ENCODE measurements around the gene RAPGEFL1. TPM values are rescaled to one million over a fixed set of nuclear protein-coding genes. Genes with fewer than 3 reads are reported as not detected.
"Not testable (repeated sequence)": the region's sequence is repeated elsewhere in the genome, so short reads cannot be mapped to it uniquely, and the experiment has no call there.

The RAPGEFL1 gene
- total RNA-seq, 1 experiment from 2014 or later: 23.0 TPM

DNA sequence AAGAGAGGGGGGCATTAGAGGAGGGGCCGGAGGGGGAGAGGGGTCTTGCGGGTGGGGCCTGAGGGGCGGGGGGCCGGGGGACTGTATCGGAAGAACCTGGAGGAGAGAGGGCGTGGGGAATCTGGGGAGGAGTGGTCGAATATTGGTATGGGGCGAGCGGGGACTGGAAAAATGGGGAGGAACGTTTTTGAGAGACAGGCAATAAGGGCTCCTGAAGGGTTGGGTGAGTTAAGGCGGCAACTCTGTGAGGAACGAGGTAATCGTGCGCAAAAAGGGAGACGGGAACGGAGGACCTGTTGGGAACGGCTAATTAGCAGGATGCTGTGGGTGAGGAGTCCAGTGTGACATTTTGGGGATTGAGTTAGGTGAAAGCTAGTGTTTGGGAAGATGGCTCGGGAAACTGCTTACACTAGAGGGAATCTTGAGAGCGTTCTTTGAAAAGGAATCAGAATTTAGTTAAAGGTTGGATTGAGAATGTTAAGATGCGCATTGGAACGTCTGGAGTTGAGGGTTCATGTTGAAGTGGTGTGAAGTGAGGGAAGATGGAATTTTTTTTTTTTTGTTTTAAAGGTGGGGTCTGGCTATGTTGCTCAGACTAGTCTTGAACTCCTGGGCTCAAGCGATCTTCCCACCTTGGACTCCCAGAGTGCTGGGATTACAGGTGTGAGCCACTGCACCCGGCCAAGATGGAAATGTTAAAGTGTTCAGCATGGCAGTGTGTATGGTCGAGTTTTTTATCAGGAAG, 42.5 kb downstream of the RAPGEFL1 start:
- TF ChIP-seq ZNF138 (CRISPR knock-in tag; conservative IDR thresholded peaks at IDR 0.05) (no peak), CBFB (CRISPR knock-in tag; IDR thresholded peaks at IDR 0.05; ENCODE audit: low read depth) (0 out of 2 replicates have a peak, but pooled peaks have one; percentile 8)
- CTCF ChIA-PET: interaction anchor here (0.6 to 3.0 kb wide), 55 partner anchors 9 to 1471 kb away, joined by 3 to 44 read pairs (median 5); partner anchors contain the start of genes CDC6, CDK12, CSF3 and GJD3

DNA sequence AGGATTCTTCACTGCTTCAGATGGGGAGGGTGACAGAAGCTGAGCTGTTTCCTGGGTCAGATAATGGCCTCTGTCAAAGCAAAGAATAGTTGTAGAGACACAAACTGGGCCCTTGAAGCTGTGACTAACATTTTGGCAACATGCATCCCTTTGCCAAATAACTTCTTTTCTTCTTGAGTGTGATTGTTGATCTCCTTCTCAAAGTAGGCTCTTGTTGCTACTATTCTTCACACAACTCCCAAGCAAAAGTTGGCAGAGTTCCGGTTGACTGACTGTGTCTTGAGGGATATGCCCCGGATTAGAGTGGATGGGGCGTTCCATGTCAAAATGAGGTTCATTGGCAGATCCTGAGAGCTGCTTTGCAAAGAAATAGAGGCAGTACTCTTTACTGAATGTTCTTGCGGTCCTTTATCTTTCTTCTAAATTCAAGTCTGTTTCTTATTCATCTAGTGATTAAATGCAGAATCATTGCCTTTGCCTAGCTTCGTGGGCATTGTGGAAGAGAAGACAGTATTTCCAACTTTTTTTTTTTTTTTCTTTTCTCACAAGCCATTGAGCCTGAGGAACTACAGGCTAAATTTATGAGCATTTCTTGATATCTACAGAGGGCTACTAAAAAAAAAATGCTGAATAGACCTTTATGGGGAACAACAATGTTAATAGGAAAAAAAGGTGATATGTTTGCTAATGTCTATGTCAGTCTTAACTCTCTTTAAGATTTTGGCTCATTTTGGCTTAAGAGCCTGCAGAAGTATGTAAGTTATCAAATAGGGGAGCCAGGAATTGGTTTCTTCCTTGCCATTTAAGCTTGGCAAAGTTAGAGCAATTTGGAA, 47.7 kb downstream of the RAPGEFL1 start:
- ChIA-PET CTCF (interaction anchor here (0.7 to 0.8 kb wide), 4 partner anchors 23 to 1670 kb away, joined by 3 read pairs; no protein-coding TSS in a partner anchor), POLR2A (no interaction called here)
- no peak for TF ChIP-seq TP53 (CRISPR knock-in tag; IDR thresholded peaks at IDR 0.05)
- TF ChIP-seq, protein P1, sequence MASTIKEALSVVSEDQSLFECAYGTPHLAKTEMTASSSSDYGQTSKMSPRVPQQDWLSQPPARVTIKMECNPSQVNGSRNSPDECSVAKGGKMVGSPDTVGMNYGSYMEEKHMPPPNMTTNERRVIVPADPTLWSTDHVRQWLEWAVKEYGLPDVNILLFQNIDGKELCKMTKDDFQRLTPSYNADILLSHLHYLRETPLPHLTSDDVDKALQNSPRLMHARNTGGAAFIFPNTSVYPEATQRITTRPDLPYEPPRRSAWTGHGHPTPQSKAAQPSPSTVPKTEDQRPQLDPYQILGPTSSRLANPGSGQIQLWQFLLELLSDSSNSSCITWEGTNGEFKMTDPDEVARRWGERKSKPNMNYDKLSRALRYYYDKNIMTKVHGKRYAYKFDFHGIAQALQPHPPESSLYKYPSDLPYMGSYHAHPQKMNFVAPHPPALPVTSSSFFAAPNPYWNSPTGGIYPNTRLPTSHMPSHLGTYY (CRISPR knock-in tag; IDR thresholded peaks at IDR 0.05): no peak
- no peak for TF ChIP-seq TCF7 (CRISPR knock-in tag; IDR thresholded peaks at IDR 0.05; ENCODE audit: low read depth)
- TF ChIP-seq ZBTB21 (CRISPR knock-in tag; IDR thresholded peaks at IDR 0.05; ENCODE audit: borderline replicate concordance): no peak
- TF ChIP-seq, protein P2, sequence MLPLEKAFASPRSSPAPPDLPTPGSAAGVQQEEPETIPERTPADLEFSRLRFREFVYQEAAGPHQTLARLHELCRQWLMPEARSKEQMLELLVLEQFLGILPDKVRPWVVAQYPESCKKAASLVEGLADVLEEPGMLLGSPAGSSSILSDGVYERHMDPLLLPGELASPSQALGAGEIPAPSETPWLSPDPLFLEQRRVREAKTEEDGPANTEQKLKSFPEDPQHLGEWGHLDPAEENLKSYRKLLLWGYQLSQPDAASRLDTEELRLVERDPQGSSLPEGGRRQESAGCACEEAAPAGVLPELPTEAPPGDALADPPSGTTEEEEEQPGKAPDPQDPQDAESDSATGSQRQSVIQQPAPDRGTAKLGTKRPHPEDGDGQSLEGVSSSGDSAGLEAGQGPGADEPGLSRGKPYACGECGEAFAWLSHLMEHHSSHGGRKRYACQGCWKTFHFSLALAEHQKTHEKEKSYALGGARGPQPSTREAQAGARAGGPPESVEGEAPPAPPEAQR (CRISPR knock-in tag; IDR thresholded peaks at IDR 0.05): no peak
- TF ChIP-seq FOXJ3 (CRISPR knock-in tag; IDR thresholded peaks at IDR 0.05; ENCODE audit: borderline replicate concordance): no peak
- TF ChIP-seq EMX1 (CRISPR knock-in tag; IDR thresholded peaks at IDR 0.05): no peak
- no peak overlapping the region for H3K4me3 Mint-ChIP-seq
- no peaks in the 10 kb centered on the region for H3K27me3 Mint-ChIP-seq (ENCODE audit: low read depth)
- peaks cover 16% of the 10 kb centered on the region for H3K4me1 Mint-ChIP-seq
- no peaks in the 10 kb centered on the region for H3K36me3 Mint-ChIP-seq
- peak overlapping the region; percentile 86 for H3K27ac Mint-ChIP-seq
- ATAC-seq (no peak), DNase-seq (ENCODE audit: low spot score) (no peak)
- H3K9me3 Mint-ChIP-seq: no peaks in the 10 kb centered on the region

More for the DNA sequence above, 42.5 kb downstream of the RAPGEFL1 start:
- POLR2A ChIA-PET: interaction anchor here (0.6 to 1.7 kb wide), 4 partner anchors 28 to 109 kb away, joined by 3 to 5 read pairs (median 4); no protein-coding TSS in a partner anchor
- Mint-ChIP-seq H3K27ac (peak overlapping the region; percentile 93), H3K36me3 (no peaks in the 10 kb centered on the region), H3K9me3 (no peaks in the 10 kb centered on the region), H3K27me3 (ENCODE audit: low read depth) (no peaks in the 10 kb centered on the region; the same call in 1 of the 2 replicates), H3K4me3 (peak overlapping the region; percentile 90), H3K4me1 (peaks cover 22% of the 10 kb centered on the region)
- no peak for DNase-seq (ENCODE audit: low spot score)
- peak; percentile 66 for ATAC-seq

DNA sequence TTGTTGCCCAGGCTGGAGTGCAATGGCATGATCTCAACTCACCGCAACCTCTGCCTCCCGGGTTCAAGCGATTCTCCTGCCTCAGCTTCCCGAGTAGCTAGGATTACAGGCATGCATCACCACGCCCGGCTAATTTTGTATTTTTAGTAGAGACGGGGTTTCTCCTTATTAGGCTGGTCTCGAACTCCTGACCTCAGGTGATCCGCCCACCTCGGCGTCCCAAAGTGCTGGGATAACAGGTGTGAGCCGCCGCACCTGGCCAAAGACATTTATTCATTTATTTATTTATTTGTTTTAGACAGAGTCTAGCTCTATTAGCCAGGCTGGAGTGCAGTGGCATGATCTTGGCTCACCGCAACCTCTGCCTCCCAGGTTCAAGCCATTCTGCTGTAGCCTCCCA, 51.9 kb downstream of the RAPGEFL1 start:
- H3K27me3 Mint-ChIP-seq (ENCODE audit: low read depth); H3K9me3 Mint-ChIP-seq; DNase-seq (ENCODE audit: low spot score); ATAC-seq; H3K4me3 Mint-ChIP-seq; H3K4me1 Mint-ChIP-seq: not testable (repeated sequence)
- Mint-ChIP-seq H3K27ac (peak overlapping the region; percentile 22; the same call in 1 of the 2 replicates), H3K36me3 (peaks cover 14% of the 10 kb centered on the region)
- ChIA-PET CTCF (interaction anchor here (1.4 kb wide), 2 partner anchors 10 kb away, joined by 5 to 7 read pairs; partner anchors contain the start of gene WIPF2), POLR2A (interaction anchor here (0.7 kb wide), 1 partner anchor 672 kb away, joined by 3 read pairs; no protein-coding TSS in a partner anchor)

DNA sequence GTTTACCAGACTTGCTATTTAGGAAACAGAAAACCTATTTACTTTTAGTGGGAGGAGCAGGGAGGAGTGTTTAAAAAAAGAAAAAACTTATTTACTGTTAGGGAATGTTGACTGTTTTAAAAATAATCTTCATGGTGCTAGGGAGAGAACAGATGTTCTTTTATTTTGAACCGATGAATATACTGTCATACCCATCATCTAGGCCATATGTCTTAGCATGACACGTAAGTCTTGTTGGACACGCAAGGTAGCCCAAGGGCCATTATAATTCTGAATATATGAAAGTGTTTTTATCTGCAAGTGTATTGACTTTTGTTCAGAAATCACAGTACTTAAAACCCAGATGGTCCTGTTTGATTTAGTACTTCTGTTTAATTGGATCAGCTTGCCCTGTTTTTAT, 53.4 kb downstream of the RAPGEFL1 start:
- peaks cover 17% of the 10 kb centered on the region for H3K36me3 Mint-ChIP-seq
- H3K4me1 Mint-ChIP-seq: no peaks in the 10 kb centered on the region
- no peak overlapping the region for H3K4me3 Mint-ChIP-seq
- TF ChIP-seq ATF1 (CRISPR knock-in tag; IDR thresholded peaks at IDR 0.05) (no peak), TEAD4 (CRISPR knock-in tag; IDR thresholded peaks at IDR 0.05) (no peak), ZNF671 (CRISPR knock-in tag; IDR thresholded peaks at IDR 0.05) (no peak), ZNF317 (CRISPR knock-in tag; IDR thresholded peaks at IDR 0.05; ENCODE audit: borderline replicate concordance, low read depth) (no peak), EMX1 (CRISPR knock-in tag; IDR thresholded peaks at IDR 0.05) (no peak), PRRX2 (CRISPR knock-in tag; IDR thresholded peaks at IDR 0.05) (no peak), ZNF138 (CRISPR knock-in tag; conservative IDR thresholded peaks at IDR 0.05) (no peak), JAZF1 (CRISPR knock-in tag; IDR thresholded peaks at IDR 0.05) (no peak)
- POLR2A ChIA-PET: no interaction called here
- DNase-seq (ENCODE audit: low spot score) (no peak), ATAC-seq (no peak)
- CTCF ChIA-PET: interaction anchor here (1.4 kb wide), 1 partner anchor 11 kb away, joined by 7 read pairs; the partner anchor contains the start of gene WIPF2
- no peaks in the 10 kb centered on the region for H3K9me3 Mint-ChIP-seq
- H3K27me3 Mint-ChIP-seq (ENCODE audit: low read depth): no peaks in the 10 kb centered on the region
- peak overlapping the region; percentile 16; the same call in 1 of the 2 replicates for H3K27ac Mint-ChIP-seq

DNA sequence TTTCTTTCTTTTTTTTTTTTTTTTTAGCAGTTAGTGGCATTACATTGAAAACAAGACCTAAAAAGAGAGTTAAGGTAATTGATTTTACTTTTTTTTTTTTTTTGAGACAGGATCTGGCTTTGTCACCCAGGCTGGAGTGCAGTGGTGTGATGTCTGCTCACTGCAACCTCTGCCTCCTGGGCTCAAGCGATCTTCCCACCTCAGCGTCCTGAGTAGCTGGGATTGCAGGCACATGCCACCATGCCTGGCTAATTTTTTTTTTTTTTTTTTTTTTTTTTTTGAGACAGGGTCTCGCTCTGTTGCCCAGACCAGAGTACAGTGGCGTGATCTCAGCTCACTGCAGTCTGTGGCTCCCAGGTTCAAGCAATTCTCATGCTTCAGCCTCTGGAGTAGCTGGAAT, 54.7 kb downstream of the RAPGEFL1 start:
- H3K27me3 Mint-ChIP-seq (ENCODE audit: low read depth); H3K4me1 Mint-ChIP-seq; H3K9me3 Mint-ChIP-seq; H3K27ac Mint-ChIP-seq; DNase-seq (ENCODE audit: low spot score); H3K4me3 Mint-ChIP-seq; ATAC-seq: not testable (repeated sequence)
- POLR2A ChIA-PET: interaction anchor here (0.6 kb wide), 1 partner anchor 13 kb away, joined by 5 read pairs; no protein-coding TSS in a partner anchor
- peaks cover 17% of the 10 kb centered on the region for H3K36me3 Mint-ChIP-seq
- CTCF ChIA-PET: interaction anchor here (0.7 kb wide), 2 partner anchors 13 to 594 kb away, joined by 3 to 4 read pairs; partner anchors contain the start of gene WIPF2
